22Rv1 (cell line): ENCODE measurements around the gene ZNHIT3.
"Not testable (repeated sequence)": the region's sequence is repeated elsewhere in the genome, so short reads cannot be mapped to it uniquely, and the experiment has no call there.

Experiments used
- H3K27ac ChIP-seq: fragments of 450-650 bp; 2 replicates; pipeline ENCODE4 v1.5.1; 2017
- CTCF ChIP-seq: fragments of 450-650 bp; IDR thresholded peaks from 2 replicates; pipeline ENCODE4 v1.5.1; 2017; ENCODE audit warnings: mild to moderate bottlenecking
- ZFX ChIP-seq: fragments of 450-650 bp; IDR thresholded peaks from 2 replicates; pipeline ENCODE4 v1.6.1; 2017; ENCODE audit warnings: antibody characterized with exemption, borderline replicate concordance

ZNHIT3 gene

GRCh38 chr17:36486204-36487194 lies at the start of gene ZNHIT3:
Gene ZNHIT3, plus strand, starts transcription at chr17:36486681. Its CDS starts 19 bp downstream, at chr17:36486700.
- H3K27ac ChIP-seq, result peak within 1 kb of the TSS; percentile 72
- TF ChIP-seq ZFX (no peak), CTCF (no peak)

- not testable (repeated sequence) for H3K27ac ChIP-seq
Observed at GRCh38 chr17:36441792-36442191, 44.7 kb upstream of the ZNHIT3 start.

- TF ChIP-seq CTCF, result no peak
- no peak for TF ChIP-seq ZFX
Observed at GRCh38 chr17:36443777-36444176, 42.7 kb upstream of the ZNHIT3 start.

GRCh38 chr17:36449997-36450396 lies 36.5 kb upstream of the ZNHIT3 start:
- not testable (repeated sequence) for H3K27ac ChIP-seq
- peak; percentile 60 for TF ChIP-seq CTCF

More at GRCh38 chr17:36443777-36444176, 42.7 kb upstream of the ZNHIT3 start:
- no peak overlapping the region for H3K27ac ChIP-seq

GRCh38 chr17:36452888-36453287 lies 33.6 kb upstream of the ZNHIT3 start:
- not testable (repeated sequence) for H3K27ac ChIP-seq

GRCh38 chr17:36457701-36458100 lies 28.8 kb upstream of the ZNHIT3 start:
- not testable (repeated sequence) for H3K27ac ChIP-seq

- H3K27ac ChIP-seq, result no peak overlapping the region
- no peak for TF ChIP-seq CTCF
- TF ChIP-seq ZFX, result no peak
Observed at GRCh38 chr17:36459045-36459444, 27.4 kb upstream of the ZNHIT3 start.

- TF ChIP-seq CTCF (no peak), ZFX (no peak)
- no peak overlapping the region for H3K27ac ChIP-seq
Observed at GRCh38 chr17:36459601-36460000, 26.9 kb upstream of the ZNHIT3 start.
